Tibial nerve (tissue), 4 donors: ENCODE measurements around the gene NRXN3.

Experiments
- CTCF ChIP-seq, 5 experiments: fragments of 200-600 bp in 3 of 5; fragments of 450-650 bp in 2 of 5; sonication (generic) in 3 of 5; IDR thresholded peaks; one replicate each; pipeline ENCODE4 v1.5.1; 2016 to 2019; ENCODE audit warnings: antibody characterized with exemption in 5 of 5, mild to moderate bottlenecking in 3 of 5, moderate library complexity in 2 of 5
- EP300 ChIP-seq, 2 donors: sonication (generic); formaldehyde crosslinking; IDR thresholded peaks; one replicate each; pipeline ENCODE4 v1.6.1; 2017; ENCODE audit warnings: antibody characterized with exemption in 2 of 2, mild to moderate bottlenecking in 1 of 2

GRCh38 chr14:79708426-79709388 is 1538.5 kb downstream of the NRXN3 start:
- TF ChIP-seq EP300 (IDR thresholded peaks at IDR 0.05), result no peak
- TF ChIP-seq CTCF (IDR thresholded peaks at IDR 0.05), result no peak
